Uterus (tissue), 4 donors: ENCODE measurements around the gene SFXN3. TPM values are rescaled to one million over a fixed set of nuclear protein-coding genes. Genes with fewer than 3 reads are reported as not detected.

Experiments
- DNase-seq, 2 donors: peaks; one replicate each; pipeline ENCODE4 v3.0.0-alpha.2; 2019 to 2020
- H3K27ac ChIP-seq, 2 donors: fragments of 200-600 bp; sonication (generic); 1 replicate in 1 of 2; 2 replicates in 1 of 2; pipeline ENCODE4 v1.5.1; 2016 to 2018
- H3K27me3 ChIP-seq, 2 donors: fragments of 200-600 bp; sonication (generic); one replicate each; pipeline ENCODE4 v1.5.1; 2018 to 2019; ENCODE audit warnings: control low read depth in 1 of 2
- H3K36me3 ChIP-seq, 2 donors: fragments of 200-600 bp; sonication (generic); one replicate each; pipeline ENCODE4 v1.5.1; 2019; ENCODE audit warnings: control low read depth in 1 of 2
- H3K4me1 ChIP-seq, 2 donors: fragments of 200-600 bp; sonication (generic); one replicate each; pipeline ENCODE4 v1.5.1; 2018 to 2019; ENCODE audit warnings: control low read depth in 1 of 2
- H3K4me3 ChIP-seq, 2 donors: fragments of 200-600 bp; sonication (generic); 1 replicate in 1 of 2; 2 replicates in 1 of 2; pipeline ENCODE4 v1.5.1; 2018 to 2019; ENCODE audit warnings: mild to moderate bottlenecking in 1 of 2
- H3K9me3 ChIP-seq, 2 donors: fragments of 200-600 bp; sonication (generic); one replicate each; pipeline ENCODE4 v1.5.1; 2019; ENCODE audit warnings: control low read depth in 1 of 2
- POLR2A ChIP-seq, 2 donors: fragments of 450-650 bp; IDR thresholded peaks; one replicate each; pipeline ENCODE4 v1.6.1; 2016; ENCODE audit warnings: antibody characterized with exemption in 2 of 2, mild to moderate bottlenecking in 1 of 2, moderate library complexity in 1 of 2
- intact Hi-C: fragments of 100-400 bp; cut with DNase I; formaldehyde crosslinking; loops from one replicate; pipeline ENCODE4 v1.15.1; 2023; ENCODE audit warnings: low total_unique reads
- total RNA-seq, 4 donors: library from RNA; depleted of rRNA in 3 of 4; stranded (reverse); fragments of >200 nt in 3 of 4; gene quantifications; one replicate each; pipeline versions ENCODE4 v1.1.0 to v1.2.4, GENCODE V29; 2014 to 2023
- TF ChIP-seq, protein P1 (sequence below), 4 experiments: fragments of 200-600 bp in 2 of 4; fragments of 450-650 bp in 2 of 4; sonication (generic) in 2 of 4; IDR thresholded peaks; one replicate each; pipeline ENCODE4 v1.5.1; 2016 to 2019; ENCODE audit warnings: antibody characterized with exemption in 4 of 4, mild to moderate bottlenecking in 2 of 4, moderate library complexity in 1 of 4
- donor health status: DM: yes; HTN: yes; CAD: no.

Gene SFXN3
- total RNA-seq, 4 donors from 2014 or later: 34.6 to 161 (median 58.1) TPM

GRCh38 chr10:101012525-101013364 lies 18.3 kb upstream of the SFXN3 start:
- Histone ChIP-seq H3K27me3 (no peaks in the 10 kb centered on the region), H3K27ac (peak overlapping the region; percentile 13 to 60), H3K4me1 (peaks cover 4% of the 10 kb centered on the region in 2 donors), H3K9me3 (no peaks in the 10 kb centered on the region), H3K4me3 (no peak overlapping the region), H3K36me3 (no peaks in the 10 kb centered on the region)
- intact Hi-C loops: no loop called here
- DNase-seq: peak; percentile 86 to 91
- TF ChIP-seq, protein P1, sequence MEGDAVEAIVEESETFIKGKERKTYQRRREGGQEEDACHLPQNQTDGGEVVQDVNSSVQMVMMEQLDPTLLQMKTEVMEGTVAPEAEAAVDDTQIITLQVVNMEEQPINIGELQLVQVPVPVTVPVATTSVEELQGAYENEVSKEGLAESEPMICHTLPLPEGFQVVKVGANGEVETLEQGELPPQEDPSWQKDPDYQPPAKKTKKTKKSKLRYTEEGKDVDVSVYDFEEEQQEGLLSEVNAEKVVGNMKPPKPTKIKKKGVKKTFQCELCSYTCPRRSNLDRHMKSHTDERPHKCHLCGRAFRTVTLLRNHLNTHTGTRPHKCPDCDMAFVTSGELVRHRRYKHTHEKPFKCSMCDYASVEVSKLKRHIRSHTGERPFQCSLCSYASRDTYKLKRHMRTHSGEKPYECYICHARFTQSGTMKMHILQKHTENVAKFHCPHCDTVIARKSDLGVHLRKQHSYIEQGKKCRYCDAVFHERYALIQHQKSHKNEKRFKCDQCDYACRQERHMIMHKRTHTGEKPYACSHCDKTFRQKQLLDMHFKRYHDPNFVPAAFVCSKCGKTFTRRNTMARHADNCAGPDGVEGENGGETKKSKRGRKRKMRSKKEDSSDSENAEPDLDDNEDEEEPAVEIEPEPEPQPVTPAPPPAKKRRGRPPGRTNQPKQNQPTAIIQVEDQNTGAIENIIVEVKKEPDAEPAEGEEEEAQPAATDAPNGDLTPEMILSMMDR (IDR thresholded peaks at IDR 0.05): peak; percentile 80 to 93 (median 88)
- no peak for TF ChIP-seq POLR2A (IDR thresholded peaks at IDR 0.05)

GRCh38 chr10:101013365-101013825 lies 17.6 kb upstream of the SFXN3 start:
- H3K36me3 ChIP-seq: no peaks in the 10 kb centered on the region
- no peaks in the 10 kb centered on the region for H3K9me3 ChIP-seq
- no peak for TF ChIP-seq POLR2A (IDR thresholded peaks at IDR 0.05)
- TF ChIP-seq, protein P1 (IDR thresholded peaks at IDR 0.05): no peak
- DNase-seq: no peak
- peaks cover 0 to 4% of the 10 kb centered on the region in 2 donors for H3K4me1 ChIP-seq
- H3K27ac ChIP-seq: peak overlapping the region; percentile 13 to 60
- intact Hi-C loops: no loop called here
- no peaks in the 10 kb centered on the region for H3K27me3 ChIP-seq
- no peak overlapping the region for H3K4me3 ChIP-seq

GRCh38 chr10:101014230-101014884 lies 16.7 kb upstream of the SFXN3 start:
- Histone ChIP-seq H3K4me3 (no peak overlapping the region), H3K27ac (no peak overlapping the region), H3K9me3 (no peaks in the 10 kb centered on the region), H3K27me3 (peaks cover 0 to 3% of the 10 kb centered on the region in 2 donors), H3K4me1 (peaks cover 0 to 4% of the 10 kb centered on the region in 2 donors), H3K36me3 (no peaks in the 10 kb centered on the region)
- intact Hi-C loops: no loop called here
- peak; percentile 85 for DNase-seq
- TF ChIP-seq, protein P1 (IDR thresholded peaks at IDR 0.05): peak; percentile 79 to 94 (median 92)
- TF ChIP-seq POLR2A (IDR thresholded peaks at IDR 0.05): peak in 1 of 2 donors; percentile 18

DNA sequence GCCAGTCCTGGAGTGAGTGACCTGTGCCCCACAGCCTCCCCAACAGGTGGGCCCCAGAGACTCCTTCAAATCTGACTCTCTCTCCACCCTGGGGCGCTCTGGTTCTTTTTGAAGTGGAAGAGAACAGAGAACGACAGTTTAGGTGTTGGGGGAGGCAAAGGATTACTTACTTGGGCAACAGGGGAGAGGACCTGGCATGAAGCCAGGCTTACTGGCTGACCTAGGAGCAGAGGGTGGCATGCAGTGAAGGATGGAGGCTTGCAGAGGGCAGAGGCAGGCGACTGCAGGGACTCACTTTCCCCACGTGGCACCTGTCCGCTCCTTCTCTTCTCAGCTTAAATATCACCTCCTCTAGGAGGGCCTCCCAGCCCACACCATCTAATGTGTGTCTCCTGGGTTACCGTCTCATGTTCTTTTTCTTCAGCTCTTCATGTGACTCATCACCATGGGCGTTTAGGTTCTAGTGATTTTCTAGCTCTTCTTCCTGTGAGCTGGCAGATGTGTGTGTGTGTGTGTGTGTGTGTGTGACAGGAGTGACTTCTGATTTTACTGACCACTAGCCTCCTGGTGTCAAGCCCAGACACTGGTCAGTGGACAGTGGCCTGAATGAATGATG lies 16.0 kb upstream of the SFXN3 start:
- H3K36me3 ChIP-seq: no peaks in the 10 kb centered on the region
- H3K27me3 ChIP-seq: peaks cover 0 to 3% of the 10 kb centered on the region in 2 donors
- TF ChIP-seq, protein P1 (IDR thresholded peaks at IDR 0.05): no peak
- no peak for TF ChIP-seq POLR2A (IDR thresholded peaks at IDR 0.05)
- no peak overlapping the region for H3K4me3 ChIP-seq
- H3K27ac ChIP-seq: no peak overlapping the region
- DNase-seq: no peak
- peaks cover 0 to 4% of the 10 kb centered on the region in 2 donors for H3K4me1 ChIP-seq
- intact Hi-C loops: no loop called here
- H3K9me3 ChIP-seq: no peaks in the 10 kb centered on the region
